Measurements from ENCODE around the gene FAM163A. TPM values are rescaled to one million over a fixed set of nuclear protein-coding genes. Genes with fewer than 3 reads are reported as not detected.

Gene FAM163A
- total RNA-seq, 1 experiment from 2014 or later, result not detected

DNA sequence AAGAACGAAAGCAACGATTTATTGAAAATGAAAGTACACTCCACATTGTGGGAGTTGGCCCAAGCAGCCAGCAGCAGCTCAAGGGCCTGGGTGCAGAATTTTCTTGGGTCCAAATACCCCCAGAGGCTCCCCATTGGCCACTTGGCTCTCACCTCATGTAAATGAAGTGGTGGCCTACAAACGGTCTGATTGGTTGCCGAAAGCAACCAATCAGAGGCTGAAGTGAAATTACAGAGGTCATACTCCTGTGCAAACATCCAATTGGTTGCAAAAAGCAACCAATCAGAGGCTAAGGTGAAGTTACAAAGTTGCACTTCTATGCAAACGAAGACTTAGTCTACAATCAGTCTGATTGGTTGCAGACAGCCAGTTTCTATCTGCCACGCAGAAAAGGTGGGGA is 31.9 kb downstream of the FAM163A start:
- Histone ChIP-seq H3K36me3 (ENCODE audit: control insufficient read depth in 1 of 2, insufficient read depth in 2 of 2, low read length in 2 of 2) (no peaks in the 10 kb centered on the region), H3K79me2 (ENCODE audit: insufficient read depth, low read length) (no peaks in the 10 kb centered on the region), H4K20me1 (ENCODE audit: insufficient read depth) (no peaks in the 10 kb centered on the region), H3K4me2 (ENCODE audit: low read length) (no peak overlapping the region), H2AFZ (ENCODE audit: low read depth, low read length, poor library complexity, severe bottlenecking) (no peak overlapping the region), H3K4me1 (ENCODE audit: control insufficient read depth in 1 of 2, insufficient read depth in 2 of 2, low read length in 2 of 2) (no peaks in the 10 kb centered on the region), H3K9me2 (ENCODE audit: insufficient read depth) (no peaks in the 10 kb centered on the region), H3K27ac (ENCODE audit: low read depth, low read length) (no peak overlapping the region), H3K9ac (ENCODE audit: low read length) (no peak overlapping the region), H3K9me3 (ENCODE audit: control insufficient read depth in 1 of 2, insufficient read depth in 1 of 2, low read depth in 1 of 2, low read length in 2 of 2) (no peaks in the 10 kb centered on the region), H3K4me3 (replicated peaks in 1 of 2; ENCODE audit: low read depth in 1 of 2, low read length in 2 of 2) (no peak overlapping the region), H3K27me3 (ENCODE audit: insufficient read depth, low read length) (no peaks in the 10 kb centered on the region)
- ATAC-seq (no peak), DNase-seq (ENCODE audit: low read depth, low spot score) (no peak)
- intact Hi-C loops (cut with micrococcal nuclease), result no loop called here
- ChIA-PET CTCF (no interaction called here), RAD21 (ENCODE audit: low non-redundant PET in 1 of 2, low total read pairs in 2 of 2, uncharacterized antibody in 2 of 2, unreplicated experiment in 2 of 2) (no interaction called here), POLR2A (no interaction called here)
- TF ChIP-seq, protein P1, sequence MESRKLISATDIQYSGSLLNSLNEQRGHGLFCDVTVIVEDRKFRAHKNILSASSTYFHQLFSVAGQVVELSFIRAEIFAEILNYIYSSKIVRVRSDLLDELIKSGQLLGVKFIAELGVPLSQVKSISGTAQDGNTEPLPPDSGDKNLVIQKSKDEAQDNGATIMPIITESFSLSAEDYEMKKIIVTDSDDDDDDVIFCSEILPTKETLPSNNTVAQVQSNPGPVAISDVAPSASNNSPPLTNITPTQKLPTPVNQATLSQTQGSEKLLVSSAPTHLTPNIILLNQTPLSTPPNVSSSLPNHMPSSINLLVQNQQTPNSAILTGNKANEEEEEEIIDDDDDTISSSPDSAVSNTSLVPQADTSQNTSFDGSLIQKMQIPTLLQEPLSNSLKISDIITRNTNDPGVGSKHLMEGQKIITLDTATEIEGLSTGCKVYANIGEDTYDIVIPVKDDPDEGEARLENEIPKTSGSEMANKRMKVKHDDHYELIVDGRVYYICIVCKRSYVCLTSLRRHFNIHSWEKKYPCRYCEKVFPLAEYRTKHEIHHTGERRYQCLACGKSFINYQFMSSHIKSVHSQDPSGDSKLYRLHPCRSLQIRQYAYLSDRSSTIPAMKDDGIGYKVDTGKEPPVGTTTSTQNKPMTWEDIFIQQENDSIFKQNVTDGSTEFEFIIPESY (IDR thresholded peaks at IDR 0.05; ENCODE audit: extremely low read depth, insufficient replicate concordance, low read length), result no peak
- TF ChIP-seq POLR2A (IDR thresholded peaks at IDR 0.05; ENCODE audit: borderline replicate concordance, extremely low read depth, insufficient read depth, insufficient read length) (no peak), SP1 (IDR thresholded peaks at IDR 0.05; ENCODE audit: low read depth) (no peak), POLR2AphosphoS5 (IDR thresholded peaks at IDR 0.05; ENCODE audit: low read depth, low read length) (no peak), ELF1 (IDR thresholded peaks at IDR 0.05; ENCODE audit: borderline replicate concordance, low read depth) (no peak), EGR1 (IDR thresholded peaks at IDR 0.05; ENCODE audit: low read depth) (no peak), SRF (IDR thresholded peaks at IDR 0.05; ENCODE audit: low read depth) (no peak), RAD21 (IDR thresholded peaks at IDR 0.05; ENCODE audit: low read depth) (no peak)
- no TSS peak for BruUV-seq (replicated peaks)

DNA sequence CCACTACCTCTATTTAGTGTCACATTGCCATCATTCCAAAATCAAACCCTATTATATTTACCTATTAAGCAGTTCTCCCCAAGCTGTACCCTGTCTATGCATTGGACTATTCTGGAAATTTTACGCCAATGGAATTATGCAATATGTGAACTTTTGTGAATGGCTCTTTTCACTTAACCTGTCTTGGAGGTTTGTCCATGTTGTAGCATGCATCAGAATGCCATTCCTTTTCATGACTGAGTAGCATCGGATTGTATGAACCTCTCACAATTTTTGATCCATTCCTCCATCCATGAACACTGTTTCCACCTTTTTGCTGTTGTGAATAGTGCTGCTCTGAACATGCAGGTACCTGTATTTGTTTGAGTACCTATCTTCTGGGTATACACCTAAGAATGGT is 33.7 kb downstream of the FAM163A start:
- Histone ChIP-seq H3K4me3 (replicated peaks in 1 of 2; ENCODE audit: low read depth in 1 of 2, low read length in 2 of 2) (no peak overlapping the region), H4K20me1 (ENCODE audit: insufficient read depth) (no peaks in the 10 kb centered on the region), H3K27me3 (ENCODE audit: insufficient read depth, low read length) (no peaks in the 10 kb centered on the region), H3K27ac (ENCODE audit: low read depth, low read length) (no peak overlapping the region), H3K9ac (ENCODE audit: low read length) (no peak overlapping the region), H2AFZ (ENCODE audit: low read depth, low read length, poor library complexity, severe bottlenecking) (no peak overlapping the region), H3K4me1 (ENCODE audit: control insufficient read depth in 1 of 2, insufficient read depth in 2 of 2, low read length in 2 of 2) (no peaks in the 10 kb centered on the region), H3K4me2 (ENCODE audit: low read length) (no peak overlapping the region), H3K36me3 (ENCODE audit: control insufficient read depth in 1 of 2, insufficient read depth in 2 of 2, low read length in 2 of 2) (no peaks in the 10 kb centered on the region), H3K79me2 (ENCODE audit: insufficient read depth, low read length) (no peaks in the 10 kb centered on the region), H3K9me3 (ENCODE audit: control insufficient read depth in 1 of 2, insufficient read depth in 1 of 2, low read depth in 1 of 2, low read length in 2 of 2) (no peaks in the 10 kb centered on the region), H3K9me2 (ENCODE audit: insufficient read depth) (no peaks in the 10 kb centered on the region)
- intact Hi-C loops (cut with micrococcal nuclease), result no loop called here
- no TSS peak for BruUV-seq (replicated peaks)
- ChIA-PET CTCF (interaction anchor here (1.0 kb wide), 1 partner anchor 38 kb away, joined by 3 read pairs; no protein-coding TSS in a partner anchor), POLR2A (no interaction called here), RAD21 (ENCODE audit: low non-redundant PET in 1 of 2, low total read pairs in 2 of 2, uncharacterized antibody in 2 of 2, unreplicated experiment in 2 of 2) (no interaction called here)
- ATAC-seq (no peak), DNase-seq (ENCODE audit: low read depth, low spot score) (no peak)
- TF ChIP-seq ELF1 (IDR thresholded peaks at IDR 0.05; ENCODE audit: borderline replicate concordance, low read depth), result no peak
- no peak for TF ChIP-seq ZFX (IDR thresholded peaks at IDR 0.05)
- TF ChIP-seq EZH2 (IDR thresholded peaks at IDR 0.05), result no peak
- TF ChIP-seq, protein P2, sequence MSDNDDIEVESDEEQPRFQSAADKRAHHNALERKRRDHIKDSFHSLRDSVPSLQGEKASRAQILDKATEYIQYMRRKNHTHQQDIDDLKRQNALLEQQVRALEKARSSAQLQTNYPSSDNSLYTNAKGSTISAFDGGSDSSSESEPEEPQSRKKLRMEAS (IDR thresholded peaks at IDR 0.05), result no peak
- TF ChIP-seq, protein P3, sequence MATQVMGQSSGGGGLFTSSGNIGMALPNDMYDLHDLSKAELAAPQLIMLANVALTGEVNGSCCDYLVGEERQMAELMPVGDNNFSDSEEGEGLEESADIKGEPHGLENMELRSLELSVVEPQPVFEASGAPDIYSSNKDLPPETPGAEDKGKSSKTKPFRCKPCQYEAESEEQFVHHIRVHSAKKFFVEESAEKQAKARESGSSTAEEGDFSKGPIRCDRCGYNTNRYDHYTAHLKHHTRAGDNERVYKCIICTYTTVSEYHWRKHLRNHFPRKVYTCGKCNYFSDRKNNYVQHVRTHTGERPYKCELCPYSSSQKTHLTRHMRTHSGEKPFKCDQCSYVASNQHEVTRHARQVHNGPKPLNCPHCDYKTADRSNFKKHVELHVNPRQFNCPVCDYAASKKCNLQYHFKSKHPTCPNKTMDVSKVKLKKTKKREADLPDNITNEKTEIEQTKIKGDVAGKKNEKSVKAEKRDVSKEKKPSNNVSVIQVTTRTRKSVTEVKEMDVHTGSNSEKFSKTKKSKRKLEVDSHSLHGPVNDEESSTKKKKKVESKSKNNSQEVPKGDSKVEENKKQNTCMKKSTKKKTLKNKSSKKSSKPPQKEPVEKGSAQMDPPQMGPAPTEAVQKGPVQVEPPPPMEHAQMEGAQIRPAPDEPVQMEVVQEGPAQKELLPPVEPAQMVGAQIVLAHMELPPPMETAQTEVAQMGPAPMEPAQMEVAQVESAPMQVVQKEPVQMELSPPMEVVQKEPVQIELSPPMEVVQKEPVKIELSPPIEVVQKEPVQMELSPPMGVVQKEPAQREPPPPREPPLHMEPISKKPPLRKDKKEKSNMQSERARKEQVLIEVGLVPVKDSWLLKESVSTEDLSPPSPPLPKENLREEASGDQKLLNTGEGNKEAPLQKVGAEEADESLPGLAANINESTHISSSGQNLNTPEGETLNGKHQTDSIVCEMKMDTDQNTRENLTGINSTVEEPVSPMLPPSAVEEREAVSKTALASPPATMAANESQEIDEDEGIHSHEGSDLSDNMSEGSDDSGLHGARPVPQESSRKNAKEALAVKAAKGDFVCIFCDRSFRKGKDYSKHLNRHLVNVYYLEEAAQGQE (IDR thresholded peaks at IDR 0.05; ENCODE audit: low read depth), result no peak
- TF ChIP-seq FOSL1 (IDR thresholded peaks at IDR 0.05; ENCODE audit: low read depth), result no peak
- TF ChIP-seq YY1 (IDR thresholded peaks at IDR 0.05; ENCODE audit: extremely low read depth, insufficient replicate concordance, low read depth, low read length), result no peak
- no peak for TF ChIP-seq RAD21 (IDR thresholded peaks at IDR 0.05; ENCODE audit: low read depth)
- TF ChIP-seq ZNF274 (IDR thresholded peaks at IDR 0.05; ENCODE audit: low read depth, low read length), result no peak
